IMR-90 (cell line): Measurements from ENCODE around the gene SLC25A25. TPM values are rescaled to one million over a fixed set of nuclear protein-coding genes. Genes with fewer than 3 reads are reported as not detected.

Source experiments
- ATAC-seq: fragments of 200-7000 bp; cut with Tn5 transposase; 2 replicates; pipeline ENCODE4 v1.9.1; 2020; ENCODE audit warnings: low read depth, mild to moderate bottlenecking, moderate library complexity
- BruUV-seq: library from RNA; stranded (reverse); fragments of 400-500 nt; replicated peaks from 2 replicates; lab custom pipeline; 2021; lab: Mats Ljungman, UMichigan
- CTCF ChIA-PET: fragments of 300-600 bp; formaldehyde crosslinking; extraction: SDS; loops from one replicate; lab custom pipeline; 2021; ENCODE audit warnings: antibody characterized with exemption; lab: Yijun Ruan, JAX
- POLR2A ChIA-PET: fragments of 300-600 bp; sonication (Branson Sonifier 250); formaldehyde crosslinking; loops from one replicate; lab custom pipeline; 2022; ENCODE audit warnings: antibody characterized with exemption; ENCODE audit not compliant: unreplicated experiment; lab: Charles Lee
- DNase-seq: peaks from one replicate; pipeline ENCODE4 v3.0.0; 2013
- H2AFZ ChIP-seq: replicated peaks from 2 replicates; pipeline ENCODE3; 2013; ENCODE audit warnings: low read length, mild to moderate bottlenecking; ENCODE audit not compliant: poor library complexity
- H2AK5ac ChIP-seq: 2 replicates; pipeline ENCODE4 v1.6.1; 2013; ENCODE audit warnings: low read depth, low read length, inconsistent platforms
- H2AK9ac ChIP-seq: replicated peaks from 2 replicates; pipeline ENCODE3; 2013; ENCODE audit warnings: mild to moderate bottlenecking, low read depth, low read length, moderate library complexity; ENCODE audit not compliant: poor library complexity
- H2BK120ac ChIP-seq: 2 replicates; pipeline ENCODE4 v1.6.1; 2013; ENCODE audit warnings: low read depth, low read length, inconsistent platforms
- H2BK15ac ChIP-seq: 3 replicates; pipeline ENCODE4 v1.6.1; 2013; ENCODE audit warnings: low read depth, low read length, inconsistent platforms
- H2BK20ac ChIP-seq: 2 replicates; pipeline ENCODE4 v1.6.1; 2013; ENCODE audit warnings: low read depth, mild to moderate bottlenecking, inconsistent platforms, low read length, moderate library complexity
- H2BK5ac ChIP-seq: 2 replicates; pipeline ENCODE4 v1.6.1; 2013; ENCODE audit warnings: mild to moderate bottlenecking, low read depth, low read length, inconsistent platforms; ENCODE audit not compliant: poor library complexity, severe bottlenecking
- H3K14ac ChIP-seq: replicated peaks from 2 replicates; pipeline ENCODE4 v1.6.1; 2013; ENCODE audit warnings: low read depth, low read length, inconsistent platforms
- H3K18ac ChIP-seq: 2 replicates; pipeline ENCODE4 v1.6.1; 2013; ENCODE audit warnings: low read depth, low read length, control low read depth
- H3K23ac ChIP-seq: 2 replicates; pipeline ENCODE4 v1.6.1; 2013; ENCODE audit warnings: low read depth, low read length, inconsistent platforms
- H3K27ac ChIP-seq: 2 replicates; pipeline ENCODE4 v1.5.1; 2013; ENCODE audit warnings: mild to moderate bottlenecking, control low read depth, low read length; ENCODE audit not compliant: insufficient read depth
- H3K27me3 ChIP-seq: 2 replicates; pipeline ENCODE4 v1.6.1; 2013; ENCODE audit warnings: low read length; ENCODE audit not compliant: control insufficient read depth, insufficient read depth
- H3K36me3 ChIP-seq: 2 replicates; pipeline ENCODE4 v1.6.1; 2013; ENCODE audit warnings: low read length, mixed read lengths; ENCODE audit not compliant: control insufficient read depth, insufficient read depth
- H3K4ac ChIP-seq: 2 replicates; pipeline ENCODE4 v1.6.1; 2013; ENCODE audit warnings: low read depth, low read length, inconsistent platforms
- H3K4me1 ChIP-seq: 2 replicates; pipeline ENCODE4 v1.6.1; 2013; ENCODE audit warnings: low read length, mixed read lengths; ENCODE audit not compliant: control insufficient read depth, insufficient read depth
- H3K4me2 ChIP-seq: 2 replicates; pipeline ENCODE4 v1.6.1; 2013; ENCODE audit warnings: low read depth, mild to moderate bottlenecking, control low read depth, low read length, moderate library complexity
- H3K4me3 ChIP-seq: 2 replicates; pipeline ENCODE4 v1.5.1; 2013; ENCODE audit warnings: low read depth, mild to moderate bottlenecking, control low read depth, low read length, moderate library complexity; ENCODE audit not compliant: insufficient read depth
- H3K56ac ChIP-seq: 2 replicates; pipeline ENCODE4 v1.6.1; 2013; ENCODE audit warnings: low read length, inconsistent platforms; ENCODE audit not compliant: insufficient read depth; ENCODE audit errors: extremely low read depth
- H3K79me1 ChIP-seq, 2 experiments: 2 replicates each; pipeline ENCODE4 v1.6.1; 2013; ENCODE audit warnings: low read length in 2 of 2, inconsistent platforms in 1 of 2, low read depth in 1 of 2
- H3K9ac ChIP-seq: 2 replicates; pipeline ENCODE4 v1.6.1; 2013; ENCODE audit warnings: low read depth, low read length, control low read depth
- H3K9me1 ChIP-seq: 2 replicates; pipeline ENCODE4 v1.6.1; 2013; ENCODE audit warnings: low read length, inconsistent platforms; ENCODE audit not compliant: insufficient read depth
- H3K9me3 ChIP-seq: 2 replicates; pipeline ENCODE4 v1.6.1; 2013; ENCODE audit warnings: low read length; ENCODE audit not compliant: control insufficient read depth, insufficient read depth
- H4K20me1 ChIP-seq: 2 replicates; pipeline ENCODE4 v1.6.1; 2013; ENCODE audit warnings: low read length, inconsistent platforms; ENCODE audit not compliant: insufficient read depth
- H4K5ac ChIP-seq: 2 replicates; pipeline ENCODE4 v1.6.1; 2013; ENCODE audit warnings: mild to moderate bottlenecking, low read depth, low read length, control low read depth
- H4K8ac ChIP-seq, 2 experiments: 2 replicates each; pipeline ENCODE4 v1.6.1; 2013; ENCODE audit warnings: low read depth in 2 of 2, low read length in 2 of 2, control low read depth in 1 of 2, inconsistent platforms in 1 of 2
- H4K91ac ChIP-seq: 2 replicates; pipeline ENCODE4 v1.6.1; 2013; ENCODE audit warnings: low read depth, low read length, inconsistent platforms; ENCODE audit not compliant: insufficient read depth
- CEBPB ChIP-seq: IDR thresholded peaks from 2 replicates; pipeline ENCODE4 v1.6.1; 2012; ENCODE audit warnings: low read depth, low read length, improper control_type of control experiment
- CHD1 ChIP-seq: IDR thresholded peaks from 2 replicates; pipeline ENCODE4 v1.6.1; 2012; ENCODE audit warnings: low read depth, low read length, improper control_type of control experiment
- MAFK ChIP-seq: IDR thresholded peaks from 2 replicates; pipeline ENCODE4 v1.6.1; 2012; ENCODE audit warnings: low read depth, low read length, improper control_type of control experiment
- MAZ ChIP-seq: IDR thresholded peaks from 2 replicates; pipeline ENCODE4 v1.6.1; 2012; ENCODE audit warnings: low read depth, mild to moderate bottlenecking, low read length, improper control_type of control experiment, moderate library complexity, borderline replicate concordance
- NFE2L2 ChIP-seq: fragments of 150-350 bp; IDR thresholded peaks from 2 replicates; pipeline ENCODE4 v1.6.1; 2016; ENCODE audit warnings: low read depth, mild to moderate bottlenecking, low read length
- POLR2A ChIP-seq: IDR thresholded peaks from 2 replicates; pipeline ENCODE4 v1.6.1; 2012; ENCODE audit warnings: mild to moderate bottlenecking, low read depth, low read length
- SMC3 ChIP-seq: fragments of 150-350 bp; IDR thresholded peaks from 2 replicates; pipeline ENCODE4 v1.6.1; 2016; ENCODE audit warnings: low read depth, mild to moderate bottlenecking, antibody characterized with exemption, low read length, moderate library complexity
- WGBS, 2 experiments: methylation state at CpG; one replicate each; pipeline versions ENCODE4 v1.1.5 to v1.1.7; 2013; ENCODE audit warnings: missing lambda C conversion rate in 2 of 2; ENCODE audit not compliant: insufficient read length in 1 of 2; ENCODE audit errors: extremely low coverage in 2 of 2; 5-methylcytosine and 5-hydroxymethylcytosine counted together
- dilution Hi-C: fragments of 300-500 bp; cut with HindIII; formaldehyde crosslinking; loops from one replicate; pipeline ENCODE4 v1.14.3; 2018; ENCODE audit warnings: low sequenced_read_pairs; ENCODE audit not compliant: unreplicated experiment
- in situ Hi-C: fragments of 300-500 bp; cut with MboI; formaldehyde crosslinking; loops from 3 replicates; pipeline ENCODE4 v1.14.3; 2019; ENCODE audit warnings: low sequenced_read_pairs, inconsistent platforms, mixed read lengths
- intact Hi-C: fragments of 100-400 bp; cut with micrococcal nuclease; formaldehyde crosslinking; loops from 2 replicates; pipeline ENCODE4 v1.10.0; 2022
- polyA plus RNA-seq, 3 experiments: library from polyadenylated mRNA; depleted of rRNA; stranded (reverse); fragments of >200 nt; gene quantifications; 2 replicates each; pipeline ENCODE4 v1.2.3, GENCODE V29; 2012; ENCODE audit warnings: low replicate concordance in 1 of 3
- total RNA-seq: library from RNA; depleted of rRNA; stranded (reverse); fragments of >200 nt; gene quantifications from 2 replicates; pipeline ENCODE4 v1.2.3, GENCODE V29; 2012
- TF ChIP-seq, protein P1 (sequence below): conservative IDR thresholded peaks from 2 replicates; pipeline ENCODE4 v1.5.1; 2012; ENCODE audit warnings: mild to moderate bottlenecking, low read depth, low read length, improper control_type of control experiment
- TF ChIP-seq, protein P2 (sequence below): fragments of 150-350 bp; IDR thresholded peaks from 2 replicates; pipeline ENCODE4 v1.6.1; 2016; ENCODE audit warnings: low read depth, mild to moderate bottlenecking, low read length, moderate library complexity, borderline replicate concordance
- TF ChIP-seq, protein P3 (sequence below): fragments of 150-350 bp; IDR thresholded peaks from 2 replicates; pipeline ENCODE4 v1.6.1; 2017; ENCODE audit warnings: mild to moderate bottlenecking, antibody characterized with exemption, low read length, low read depth

The SLC25A25 gene
- total and polyA plus RNA-seq, 2 of the 4 experiments (the other 2 are of a cell fraction): 14.0 to 17.9 TPM

DNA sequence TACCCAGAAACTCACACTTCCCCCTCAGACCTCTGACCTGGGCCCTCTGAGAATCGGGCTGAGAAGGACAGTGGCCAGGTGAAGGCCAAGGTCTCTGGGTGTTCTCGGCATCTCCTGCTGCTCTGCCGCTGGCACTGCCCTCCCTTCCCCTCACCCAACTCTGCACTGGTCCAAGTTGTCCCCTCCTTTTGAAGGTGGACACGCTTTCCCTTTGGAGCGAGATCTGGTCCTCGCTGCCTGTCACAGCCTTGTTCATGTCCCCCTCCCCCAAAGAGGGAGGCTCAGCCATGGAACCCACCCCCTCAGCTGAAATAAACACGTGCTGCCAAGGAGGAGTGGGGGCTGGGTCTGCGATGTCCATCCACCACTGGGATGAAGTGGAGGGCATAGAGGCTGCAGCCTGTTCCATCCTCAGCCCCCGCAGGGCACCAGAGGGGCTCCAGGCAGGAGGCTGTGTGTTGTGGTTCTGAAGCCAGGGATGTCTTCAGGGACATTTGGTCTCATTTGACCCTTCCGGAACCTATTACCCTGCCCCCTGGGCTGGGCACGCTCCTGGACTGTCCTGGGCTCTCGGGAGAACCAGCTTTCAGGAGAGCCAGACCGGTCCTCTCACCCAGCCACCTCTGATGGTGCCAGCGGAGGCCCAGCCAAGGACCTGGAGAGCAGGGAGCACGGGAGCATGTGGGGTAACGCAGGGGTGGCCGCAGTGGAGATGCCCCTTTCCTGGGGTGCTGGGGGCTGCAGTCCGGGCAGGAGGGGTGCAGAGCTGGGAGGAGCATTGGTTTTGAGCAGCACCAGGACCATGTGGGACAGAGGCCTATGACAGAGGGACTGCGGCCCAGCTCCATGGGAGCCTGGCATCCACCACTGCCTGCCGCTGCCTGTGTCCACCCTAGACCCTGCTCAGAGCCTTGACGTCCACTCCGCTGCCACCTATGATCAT lies 76.5 kb downstream of the SLC25A25 start:
- Histone ChIP-seq H4K5ac (no peak overlapping the region), H2BK20ac (no peak overlapping the region), H3K23ac (no peak overlapping the region), H3K18ac (no peak overlapping the region), H3K9ac (no peak overlapping the region), H2AK9ac (peak overlapping the region; percentile 78), H2BK15ac (no peak overlapping the region), H3K4ac (no peak overlapping the region), H3K9me1 (0 out of 2 replicates have a peak, but pooled peaks cover 2% of the 10 kb centered on the region), H3K27me3 (peaks cover 4% of the 10 kb centered on the region; the same call in 1 of the 2 replicates), H3K14ac (no peak overlapping the region), H3K9me3 (no peaks in the 10 kb centered on the region), H4K8ac (no peak overlapping the region), H3K27ac (no peak overlapping the region), H2AFZ (peak overlapping the region; percentile 32), H3K36me3 (no peaks in the 10 kb centered on the region), H2AK5ac (0 out of 2 replicates have a peak overlapping the region, but pooled peaks have one; percentile 28), H2BK120ac (no peak overlapping the region), H2BK5ac (no peak overlapping the region), H3K79me1 (no peaks in the 10 kb centered on the region), H3K56ac (no peak overlapping the region), H3K4me1 (no peaks in the 10 kb centered on the region), H3K4me2 (no peak overlapping the region), H4K91ac (no peak overlapping the region), H3K4me3 (no peak overlapping the region), H4K20me1 (no peaks in the 10 kb centered on the region; the same call in 1 of the 2 replicates)
- ATAC-seq: no peak
- TF ChIP-seq SMC3 (no peak), MAFK (no peak), CHD1 (no peak), MAZ (no peak), NFE2L2 (no peak), CEBPB (no peak), POLR2A (no peak)
- TF ChIP-seq, protein P1, sequence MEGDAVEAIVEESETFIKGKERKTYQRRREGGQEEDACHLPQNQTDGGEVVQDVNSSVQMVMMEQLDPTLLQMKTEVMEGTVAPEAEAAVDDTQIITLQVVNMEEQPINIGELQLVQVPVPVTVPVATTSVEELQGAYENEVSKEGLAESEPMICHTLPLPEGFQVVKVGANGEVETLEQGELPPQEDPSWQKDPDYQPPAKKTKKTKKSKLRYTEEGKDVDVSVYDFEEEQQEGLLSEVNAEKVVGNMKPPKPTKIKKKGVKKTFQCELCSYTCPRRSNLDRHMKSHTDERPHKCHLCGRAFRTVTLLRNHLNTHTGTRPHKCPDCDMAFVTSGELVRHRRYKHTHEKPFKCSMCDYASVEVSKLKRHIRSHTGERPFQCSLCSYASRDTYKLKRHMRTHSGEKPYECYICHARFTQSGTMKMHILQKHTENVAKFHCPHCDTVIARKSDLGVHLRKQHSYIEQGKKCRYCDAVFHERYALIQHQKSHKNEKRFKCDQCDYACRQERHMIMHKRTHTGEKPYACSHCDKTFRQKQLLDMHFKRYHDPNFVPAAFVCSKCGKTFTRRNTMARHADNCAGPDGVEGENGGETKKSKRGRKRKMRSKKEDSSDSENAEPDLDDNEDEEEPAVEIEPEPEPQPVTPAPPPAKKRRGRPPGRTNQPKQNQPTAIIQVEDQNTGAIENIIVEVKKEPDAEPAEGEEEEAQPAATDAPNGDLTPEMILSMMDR: no peak
- TF ChIP-seq, protein P2, sequence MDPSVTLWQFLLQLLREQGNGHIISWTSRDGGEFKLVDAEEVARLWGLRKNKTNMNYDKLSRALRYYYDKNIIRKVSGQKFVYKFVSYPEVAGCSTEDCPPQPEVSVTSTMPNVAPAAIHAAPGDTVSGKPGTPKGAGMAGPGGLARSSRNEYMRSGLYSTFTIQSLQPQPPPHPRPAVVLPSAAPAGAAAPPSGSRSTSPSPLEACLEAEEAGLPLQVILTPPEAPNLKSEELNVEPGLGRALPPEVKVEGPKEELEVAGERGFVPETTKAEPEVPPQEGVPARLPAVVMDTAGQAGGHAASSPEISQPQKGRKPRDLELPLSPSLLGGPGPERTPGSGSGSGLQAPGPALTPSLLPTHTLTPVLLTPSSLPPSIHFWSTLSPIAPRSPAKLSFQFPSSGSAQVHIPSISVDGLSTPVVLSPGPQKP: no peak
- TF ChIP-seq, protein P3, sequence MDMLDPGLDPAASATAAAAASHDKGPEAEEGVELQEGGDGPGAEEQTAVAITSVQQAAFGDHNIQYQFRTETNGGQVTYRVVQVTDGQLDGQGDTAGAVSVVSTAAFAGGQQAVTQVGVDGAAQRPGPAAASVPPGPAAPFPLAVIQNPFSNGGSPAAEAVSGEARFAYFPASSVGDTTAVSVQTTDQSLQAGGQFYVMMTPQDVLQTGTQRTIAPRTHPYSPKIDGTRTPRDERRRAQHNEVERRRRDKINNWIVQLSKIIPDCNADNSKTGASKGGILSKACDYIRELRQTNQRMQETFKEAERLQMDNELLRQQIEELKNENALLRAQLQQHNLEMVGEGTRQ: no peak
- BruUV-seq: no TSS peak
- WGBS, 2 experiments: 83% methylated on average over 7 of the region's 22 CpGs; no CpG with 5 or more reads in 1 of the 2 experiments
- POLR2A ChIA-PET: no interaction called here
- intact Hi-C loops: no loop called here
- in situ Hi-C loops: no loop called here
- DNase-seq: no peak
- dilution Hi-C loops: no loop called here
- CTCF ChIA-PET: no interaction called here
